Activated T-cell treated with anti-CD3 and anti-CD28 coated beads, Interleukin-2, amount 50 U/mL, for 1 hour (primary cell): ENCODE data around the gene ATP8B3.

Source experiments
- DNase-seq: peaks from one replicate; pipeline ENCODE4 v3.0.0-alpha.2; 2020

The ATP8B3 gene

DNA sequence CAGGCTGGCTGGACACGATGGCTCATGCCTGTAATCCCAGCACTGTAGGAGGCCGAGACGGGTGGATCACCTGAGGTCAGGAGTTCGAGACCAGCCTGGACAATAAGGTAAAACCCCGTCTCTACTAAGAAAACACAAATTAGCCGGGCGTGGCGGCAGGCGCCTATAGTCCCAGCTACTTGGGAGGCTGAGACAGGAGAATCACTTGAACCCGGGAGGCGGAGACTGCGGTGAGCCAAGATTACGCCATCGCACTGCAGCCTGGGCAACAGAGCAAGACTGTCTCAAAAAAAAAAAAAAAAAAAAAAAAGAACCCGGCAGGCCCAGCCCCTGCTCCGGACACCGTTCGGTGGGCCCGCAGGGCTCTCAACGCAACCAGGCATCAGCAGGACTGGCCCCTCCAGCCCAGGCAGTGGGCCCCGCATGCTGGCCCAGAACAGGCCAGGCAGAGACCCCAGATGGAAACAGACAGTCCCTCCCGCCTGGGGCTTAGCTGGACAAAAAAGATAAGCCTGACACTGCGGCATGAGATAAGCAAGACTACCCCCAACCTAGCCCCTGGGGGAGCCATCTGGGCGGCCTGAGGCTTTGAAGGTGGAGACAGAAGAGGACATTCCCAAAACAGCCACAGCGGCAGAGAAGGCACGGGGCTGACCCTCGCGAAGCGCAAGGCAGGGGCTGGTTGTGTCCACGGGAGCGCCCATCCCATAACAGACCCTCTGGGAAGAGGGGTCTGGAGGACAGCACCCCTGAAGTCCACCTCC, 24.6 kb upstream of the ATP8B3 start:
- no peak for DNase-seq

- no peak for DNase-seq
Observed at GRCh38 chr19:1833540-1833939, 21.5 kb upstream of the ATP8B3 start.

DNA sequence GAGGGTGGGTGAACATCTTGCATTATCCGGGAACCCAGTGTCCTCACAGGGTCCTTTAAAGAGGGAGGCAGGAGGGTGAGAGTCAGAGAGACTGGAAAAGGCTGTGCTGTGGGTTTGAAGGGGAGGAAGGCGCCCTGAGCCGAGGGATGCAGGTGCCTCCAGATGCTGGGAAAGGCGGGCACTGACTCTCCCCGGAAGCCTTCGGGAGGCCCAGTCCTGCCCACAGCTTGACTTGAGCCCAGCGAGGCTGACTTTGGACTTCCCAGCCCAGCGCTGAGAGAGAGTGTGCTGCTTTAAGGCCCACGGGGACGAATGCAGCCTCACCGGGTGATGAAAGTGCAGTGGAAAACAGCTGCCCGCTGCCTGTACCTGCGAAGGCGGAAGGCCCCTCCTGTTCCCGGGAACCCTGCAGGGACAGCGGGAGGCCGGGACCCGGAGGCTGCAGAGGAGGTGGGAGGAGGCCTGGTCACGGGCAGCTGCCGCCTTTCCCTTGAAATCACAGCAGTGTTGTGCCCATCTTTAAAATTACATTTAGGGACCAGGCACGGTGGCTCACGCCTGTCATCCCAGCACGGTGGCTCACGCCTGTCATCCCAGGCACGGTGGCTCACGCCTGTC, 20.1 kb upstream of the ATP8B3 start:
- DNase-seq, result no peak

GRCh38 chr19:1830978-1831377, 18.9 kb upstream of the ATP8B3 start:
- no peak for DNase-seq

- no peak for DNase-seq
Observed at GRCh38 chr19:1830568-1830967, 18.5 kb upstream of the ATP8B3 start.

- no peak for DNase-seq
Observed at GRCh38 chr19:1829958-1830357, 17.9 kb upstream of the ATP8B3 start.

- DNase-seq, result no peak
Observed at GRCh38 chr19:1828279-1829238, 16.5 kb upstream of the ATP8B3 start.

GRCh38 chr19:1827566-1828278, 15.6 kb upstream of the ATP8B3 start:
- DNase-seq, result no peak

DNA sequence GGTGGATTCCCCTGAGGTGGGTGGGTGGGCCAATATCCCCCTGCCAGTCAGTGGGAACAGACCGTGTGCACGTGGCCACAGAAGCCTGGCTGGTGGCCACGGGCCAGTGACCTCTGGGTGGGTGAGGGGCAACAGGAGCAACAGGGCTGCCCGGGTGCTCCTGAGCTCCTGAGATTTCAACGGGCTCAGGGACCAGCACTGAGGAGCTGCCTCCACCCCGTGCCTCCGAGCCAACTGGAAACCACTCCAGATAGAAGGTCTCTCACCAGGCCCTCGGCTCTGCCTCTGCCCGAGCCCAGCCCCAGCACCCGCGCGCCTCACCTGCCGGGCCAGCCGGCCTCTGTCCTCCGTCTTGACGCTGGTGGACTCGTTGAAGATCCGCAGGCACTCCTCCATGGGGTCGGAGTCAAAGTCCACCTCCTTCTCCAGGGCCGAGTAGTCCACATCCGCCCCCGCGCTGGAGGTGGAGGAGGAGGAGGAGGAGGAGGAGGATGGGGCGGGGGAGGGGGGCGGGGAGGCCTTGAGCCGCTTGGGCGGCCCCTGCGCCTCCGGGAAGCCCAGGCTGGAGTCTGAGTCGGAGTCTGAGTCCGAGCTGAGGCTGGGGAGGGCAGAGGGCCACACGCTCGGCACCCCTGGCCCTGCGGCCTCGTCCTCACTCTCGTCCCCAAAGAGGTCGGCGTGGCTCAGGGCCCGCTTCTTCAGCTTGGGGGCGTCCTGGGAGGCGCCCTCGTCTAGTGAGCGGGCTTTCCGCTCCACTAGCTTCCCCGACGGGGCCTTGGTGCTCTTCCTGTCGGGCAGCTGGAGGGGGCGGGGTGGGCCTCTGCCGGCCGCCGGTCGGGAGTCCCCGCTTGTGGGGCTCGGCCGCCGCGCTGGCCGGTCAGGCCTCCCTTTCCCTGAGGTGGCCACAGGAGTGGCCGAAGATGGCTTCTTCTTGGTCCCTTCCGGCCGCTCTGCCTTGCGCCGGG, 14.8 kb upstream of the ATP8B3 start:
- DNase-seq, result no peak

DNA sequence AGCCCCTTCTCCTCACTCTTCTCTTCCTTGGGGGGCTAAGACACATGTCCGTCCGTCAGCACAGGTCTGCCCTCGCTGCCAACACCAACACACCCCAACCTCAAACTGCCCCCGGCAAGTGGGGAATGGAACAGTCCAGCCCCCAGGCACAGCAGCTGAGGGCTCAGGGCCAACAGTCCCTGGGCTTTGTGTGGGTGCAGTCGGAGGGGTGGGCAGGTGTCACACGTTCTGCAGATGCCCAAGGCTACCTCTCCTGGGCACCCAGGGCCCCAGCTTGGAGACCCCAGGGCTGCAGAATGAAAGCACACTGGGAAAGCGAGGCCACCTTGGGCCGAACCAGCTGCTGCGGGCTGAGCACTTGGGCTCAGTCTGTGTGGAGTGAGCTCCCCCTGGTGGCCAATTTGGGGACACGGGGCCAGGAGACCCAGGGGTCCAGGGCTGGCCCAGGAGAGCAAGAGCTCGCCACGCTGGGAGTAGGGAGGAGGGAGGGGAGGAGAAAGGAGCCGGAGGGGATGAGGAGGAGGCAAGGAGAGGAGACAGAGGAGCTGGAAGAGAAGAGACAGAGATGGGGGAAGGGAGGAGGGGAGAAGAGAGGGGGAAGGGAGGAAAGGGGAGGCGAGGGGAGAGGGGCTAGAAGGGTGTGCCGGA, 14.0 kb upstream of the ATP8B3 start:
- DNase-seq, result peak; percentile 79

DNA sequence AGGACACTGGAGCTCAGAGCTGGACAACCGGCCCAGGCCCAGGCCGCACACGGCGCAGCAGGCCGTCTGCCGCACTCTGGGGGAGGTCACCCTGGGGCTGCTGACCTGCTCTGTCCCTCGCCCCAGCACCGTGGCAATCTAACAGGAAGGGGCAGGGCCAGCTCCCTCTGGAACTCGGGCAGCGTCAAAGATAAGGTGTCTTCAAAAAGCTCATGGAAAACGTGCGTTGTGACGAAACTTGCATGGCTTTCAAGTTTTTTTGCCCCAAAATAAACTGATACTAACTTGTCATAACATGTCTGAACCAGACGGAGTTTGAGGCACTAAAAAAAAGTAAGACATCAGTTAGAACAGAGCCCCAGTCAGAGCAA, 12.2 kb upstream of the ATP8B3 start:
- DNase-seq, result no peak

GRCh38 chr19:1823539-1824251, 11.6 kb upstream of the ATP8B3 start:
- DNase-seq, result no peak

DNA sequence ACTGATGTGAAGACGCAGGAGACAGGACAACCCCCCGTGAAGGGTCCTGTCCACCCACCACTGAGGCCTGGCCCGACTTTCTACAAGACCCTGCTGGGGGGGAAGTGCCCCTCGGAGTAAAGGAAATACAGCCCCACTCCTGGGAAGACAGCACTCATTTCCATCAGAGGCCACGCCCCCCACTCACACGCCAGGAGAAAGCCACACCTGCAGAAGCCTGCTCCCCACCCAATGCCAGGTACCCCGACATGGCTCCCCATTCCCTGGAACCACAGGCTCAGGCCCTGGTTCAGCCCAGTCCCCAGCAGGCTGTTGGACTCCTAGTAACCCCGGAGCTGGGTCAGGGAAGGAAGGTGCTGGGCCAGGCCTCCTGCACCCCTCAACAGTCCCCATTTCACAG, 10.9 kb upstream of the ATP8B3 start:
- DNase-seq, result no peak

- no peak for DNase-seq
Observed at GRCh38 chr19:1822210-1822609, 10.1 kb upstream of the ATP8B3 start.

GRCh38 chr19:1819341-1820255, 7.5 kb upstream of the ATP8B3 start:
- DNase-seq, result no peak

DNA sequence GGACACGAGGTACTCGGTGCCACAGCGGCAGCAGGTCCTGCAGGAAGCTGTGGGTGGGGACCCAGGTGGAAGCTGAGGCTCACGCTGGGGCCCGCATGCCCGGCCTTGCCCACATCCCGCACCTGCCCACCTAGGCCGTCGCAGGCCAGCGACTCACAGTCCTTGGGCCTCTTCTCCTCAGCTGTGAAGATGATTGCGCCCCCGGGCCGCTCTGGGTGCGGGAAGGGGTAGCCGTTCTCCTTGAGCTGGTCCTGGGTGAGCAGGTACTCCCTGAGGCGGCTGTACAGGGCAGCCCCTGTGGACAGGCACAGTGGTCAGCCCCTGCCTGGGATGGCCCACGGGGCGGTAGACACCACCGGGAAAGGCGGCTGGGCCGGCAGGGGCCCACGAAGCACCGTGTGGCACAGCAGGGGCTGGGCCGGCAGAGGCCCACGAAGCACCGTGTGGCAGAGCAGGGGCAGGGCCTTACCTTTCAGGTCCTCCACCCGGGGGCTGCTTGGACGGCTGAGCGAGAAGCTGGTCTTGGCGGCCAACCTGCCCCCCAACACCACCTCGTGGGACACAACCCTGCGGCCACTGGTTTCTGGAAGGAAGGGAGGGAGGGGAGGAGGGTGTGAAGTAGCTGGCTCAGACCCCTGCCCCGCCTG, 6.6 kb upstream of the ATP8B3 start:
- DNase-seq, result no peak

- DNase-seq, result no peak
Observed at GRCh38 chr19:1817553-1818179, 5.6 kb upstream of the ATP8B3 start.

DNA sequence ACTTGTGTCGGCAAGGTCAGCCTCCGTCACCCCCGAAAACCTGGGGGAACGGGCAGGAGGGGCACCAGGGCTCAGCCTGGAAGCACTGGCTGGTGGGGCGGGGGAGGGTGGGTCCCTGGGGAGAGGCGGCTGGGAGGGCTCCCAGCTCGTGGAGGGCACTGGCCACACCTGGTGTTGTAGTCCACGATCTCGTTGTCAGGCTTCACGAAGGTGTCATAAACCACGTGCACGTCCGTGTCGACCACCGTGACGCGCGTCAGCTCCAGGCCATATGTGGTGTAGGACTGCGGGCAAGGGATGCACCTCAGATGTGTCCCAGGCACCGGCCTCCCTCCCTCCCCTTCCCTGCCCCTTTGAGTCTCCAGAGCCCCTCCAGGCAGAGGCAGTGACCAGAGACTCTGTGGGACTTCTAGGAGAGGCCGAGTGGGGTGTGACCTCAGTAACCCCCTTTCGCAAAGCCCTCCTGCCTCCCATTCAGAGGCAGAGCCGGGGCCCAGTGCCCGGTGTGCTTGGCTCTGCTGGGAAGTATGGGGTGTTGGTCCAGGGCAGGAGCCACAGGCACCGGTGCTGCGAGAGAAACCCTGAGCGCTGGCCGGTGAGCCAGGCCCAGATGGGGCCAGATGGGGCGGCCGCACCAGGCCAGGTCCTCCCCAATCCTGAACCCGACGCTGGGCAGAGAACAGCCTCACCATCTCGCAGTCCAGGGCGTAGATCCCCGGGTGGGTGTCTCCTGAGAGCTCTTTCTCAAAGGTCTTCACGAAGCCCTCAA, 4.6 kb upstream of the ATP8B3 start:
- DNase-seq, result no peak
